ENCODE data around the gene LEUTX.
"Not testable (repeated sequence)": the region's sequence is repeated elsewhere in the genome, so short reads cannot be mapped to it uniquely, and the experiment has no call there.

LEUTX gene

DNA sequence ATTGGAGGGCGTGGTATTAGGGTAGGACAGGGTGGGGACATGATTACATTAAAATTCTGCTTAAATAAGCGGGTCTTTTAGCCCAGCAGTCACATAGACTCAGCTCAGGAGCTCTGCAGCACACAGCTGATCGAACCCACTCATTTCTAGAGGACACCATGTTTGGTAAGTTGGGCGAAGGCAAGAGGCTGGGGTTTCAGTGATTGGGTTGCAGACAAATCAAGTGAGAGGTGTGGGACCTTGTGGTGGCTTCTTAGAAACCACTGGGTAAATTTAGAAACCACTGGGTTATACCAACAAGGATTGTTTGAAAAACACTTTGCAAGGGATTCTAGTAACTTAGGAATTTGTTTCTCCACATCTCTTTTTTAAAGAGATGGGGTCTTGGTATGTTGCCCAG, at the start of gene LEUTX:
TSS of gene LEUTX (plus strand) at position 92 of the 400 bp plus-strand sequence. CDS start at position 159, 67 bp downstream.
- no peak for DNase-seq

GRCh38 chr19:39729594-39729993, 49.1 kb upstream of the LEUTX start:
- no peak for DNase-seq

DNA sequence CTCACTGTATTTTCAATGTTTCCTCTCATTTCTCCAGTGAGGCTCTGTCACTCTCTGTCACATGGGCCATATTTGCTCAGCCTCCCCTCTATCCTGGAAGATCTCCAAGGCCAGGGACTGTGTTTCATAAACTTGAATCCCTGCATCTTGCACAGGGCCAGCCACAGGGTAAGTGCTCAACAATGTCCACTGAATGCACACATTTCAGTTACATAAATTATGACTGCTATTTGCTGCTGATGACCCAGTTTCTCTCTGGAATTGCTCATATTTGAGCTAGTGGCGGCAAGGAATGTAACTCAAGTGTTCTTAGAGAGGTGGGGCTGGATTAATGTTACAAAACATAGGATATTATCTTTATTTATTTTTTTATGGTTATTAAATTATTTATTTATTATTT, 47.0 kb upstream of the LEUTX start:
- no peak for DNase-seq

DNA sequence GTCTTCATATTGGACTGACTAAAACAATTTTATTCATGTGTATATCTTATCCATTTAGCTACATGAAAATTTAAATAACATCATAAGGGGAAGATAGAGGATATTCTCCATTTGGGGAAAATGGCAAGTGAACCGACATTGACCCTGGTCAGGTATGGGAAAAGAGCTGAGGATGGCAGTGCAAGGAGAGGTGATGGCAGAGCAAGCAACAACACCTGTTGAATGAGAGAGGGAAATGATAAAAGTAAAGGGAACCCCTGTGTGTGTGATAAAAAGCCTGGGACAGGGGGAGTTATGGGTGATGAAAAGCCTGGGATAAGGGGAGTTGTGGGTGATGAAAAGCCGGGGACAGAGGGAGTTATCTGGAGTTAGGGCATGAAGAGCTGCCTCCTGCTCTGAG, 44.8 kb upstream of the LEUTX start:
- DNase-seq, result no peak

DNA sequence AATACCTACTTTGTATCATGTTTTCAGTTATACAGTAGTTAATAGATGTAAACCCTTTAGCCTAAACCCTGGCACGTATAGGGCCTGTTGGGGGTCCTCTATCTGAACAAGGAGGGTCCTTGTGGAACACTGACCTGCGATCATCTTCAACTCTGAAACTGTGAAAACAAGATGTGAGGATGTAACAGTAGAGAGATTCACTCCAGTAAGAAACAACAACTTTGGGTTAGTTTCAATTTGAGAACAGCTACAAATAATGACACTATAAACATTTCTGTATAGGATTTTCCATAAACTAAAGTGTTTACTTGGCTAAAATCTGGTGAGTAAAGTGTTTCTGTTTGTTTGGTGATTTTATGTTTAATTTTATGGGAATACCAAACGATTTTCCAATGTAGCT, 43.0 kb upstream of the LEUTX start:
- DNase-seq, result no peak

GRCh38 chr19:39736088-39736487, 42.6 kb upstream of the LEUTX start:
- no peak for DNase-seq

- DNase-seq, result no peak
These were observed 41.3 kb upstream of the LEUTX start for GRCh38 chr19:39737351-39737750.

- DNase-seq, result no peak
These were observed 40.8 kb upstream of the LEUTX start, which contains the start of gene CLC for GRCh38 chr19:39737891-39738290. TSS of gene CLC (minus strand) at chr19:39738029. CDS start at chr19:39737952, 77 bp downstream.

- no peak for DNase-seq
These were observed 39.8 kb upstream of the LEUTX start for GRCh38 chr19:39738814-39739213.

DNA sequence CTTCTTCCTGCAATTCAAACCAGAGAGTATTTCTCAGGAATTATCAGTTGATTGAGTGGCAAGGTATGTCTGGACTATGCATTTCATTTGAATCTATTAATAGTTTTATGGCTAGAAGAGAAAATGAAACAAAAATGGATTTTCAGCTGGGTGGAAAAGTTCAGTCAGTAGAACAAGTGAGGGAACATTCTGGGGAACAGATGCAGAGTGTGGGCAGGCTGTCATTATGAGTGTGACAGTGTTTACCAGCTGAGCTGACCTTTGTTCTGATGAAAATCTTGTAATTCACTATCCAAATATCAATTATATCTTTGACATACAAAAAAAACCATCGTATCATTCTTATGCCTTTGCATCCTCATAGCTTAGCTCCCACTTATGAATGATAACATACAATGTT, 38.3 kb upstream of the LEUTX start:
- DNase-seq, result no peak

GRCh38 chr19:39745643-39746042, 33.0 kb upstream of the LEUTX start:
- DNase-seq, result no peak

DNA sequence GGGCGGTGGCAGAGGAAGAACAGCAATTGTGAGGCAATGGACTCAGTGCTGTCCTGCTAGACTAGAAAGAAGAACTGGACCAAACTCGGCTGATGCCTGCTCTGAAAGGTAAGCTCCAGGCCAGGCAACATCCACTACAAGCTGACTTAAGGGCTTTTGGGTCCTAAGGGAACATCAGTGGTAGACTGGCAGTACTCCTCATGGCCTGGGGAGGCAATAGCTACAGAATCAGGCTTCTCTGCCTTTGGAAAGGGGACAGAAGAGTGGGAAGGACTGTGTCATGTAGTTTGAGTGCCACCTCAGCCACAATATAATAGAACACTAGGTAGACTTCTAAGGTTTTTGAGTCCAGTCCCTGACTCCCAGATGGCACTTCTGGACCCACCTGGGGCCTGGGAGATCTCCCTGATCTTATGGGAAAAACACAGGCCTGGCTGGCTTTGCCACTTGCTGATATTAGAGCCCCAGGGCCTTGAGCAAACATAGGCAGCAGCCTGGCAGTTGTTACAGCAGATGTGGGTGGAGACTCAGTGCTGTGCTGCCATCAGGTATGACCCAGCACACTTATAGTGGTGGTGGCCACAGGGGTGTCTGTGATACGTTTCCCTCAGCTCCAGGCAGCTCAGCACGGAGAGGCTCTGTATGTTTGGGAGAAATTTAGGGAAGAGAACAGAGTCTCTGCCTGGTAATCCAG, 31.7 kb upstream of the LEUTX start:
- DNase-seq, result no peak

GRCh38 chr19:39749981-39750380, 28.7 kb upstream of the LEUTX start:
- DNase-seq, result no peak

DNA sequence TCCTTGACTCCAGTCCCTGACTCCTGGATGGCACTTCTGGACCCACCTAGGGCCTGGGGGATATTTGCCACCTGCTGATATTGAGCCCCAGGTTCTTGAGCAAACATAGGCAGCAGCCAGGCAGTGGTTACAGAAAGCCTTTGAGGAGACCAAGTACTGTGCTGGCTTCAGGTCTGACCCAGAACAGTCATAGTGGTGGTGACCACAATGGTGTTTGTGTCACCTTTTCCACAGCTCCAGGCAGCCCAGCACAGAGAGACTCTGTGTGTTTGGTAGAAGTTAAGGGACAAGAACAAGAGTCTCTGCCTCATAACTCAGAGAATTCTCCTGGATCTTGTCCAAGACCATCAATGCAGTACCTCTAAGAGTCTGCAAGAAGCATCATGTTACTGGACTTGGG, 26.3 kb upstream of the LEUTX start:
- no peak for DNase-seq

GRCh38 chr19:39752795-39753194, 25.9 kb upstream of the LEUTX start:
- no peak for DNase-seq

GRCh38 chr19:39754544-39754943, 24.1 kb upstream of the LEUTX start:
- no peak for DNase-seq

DNA sequence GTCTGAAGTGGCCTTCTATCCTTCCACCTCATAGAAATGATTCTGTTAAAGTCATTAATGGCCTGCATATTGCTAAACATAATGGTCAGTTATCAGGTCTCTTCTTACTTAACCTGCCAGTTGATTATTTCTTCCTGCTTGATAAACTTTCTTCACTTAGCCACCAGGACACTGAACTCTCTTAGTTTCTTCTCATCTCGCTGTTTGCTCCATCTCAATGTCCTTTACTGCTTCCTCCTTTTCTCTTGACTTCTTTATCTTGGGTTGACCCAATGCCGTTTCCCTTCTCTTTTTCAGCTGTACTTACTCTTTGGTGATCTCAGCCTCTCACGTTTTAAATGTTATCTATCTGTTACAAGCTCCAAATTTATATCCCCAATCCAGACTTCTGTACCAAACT, 23.7 kb upstream of the LEUTX start:
- DNase-seq, result no peak

- no peak for DNase-seq
These were observed 19.0 kb upstream of the LEUTX start for GRCh38 chr19:39759457-39760184.

- not testable (repeated sequence) for DNase-seq
These were observed 16.8 kb upstream of the LEUTX start for GRCh38 chr19:39761851-39762250.

DNA sequence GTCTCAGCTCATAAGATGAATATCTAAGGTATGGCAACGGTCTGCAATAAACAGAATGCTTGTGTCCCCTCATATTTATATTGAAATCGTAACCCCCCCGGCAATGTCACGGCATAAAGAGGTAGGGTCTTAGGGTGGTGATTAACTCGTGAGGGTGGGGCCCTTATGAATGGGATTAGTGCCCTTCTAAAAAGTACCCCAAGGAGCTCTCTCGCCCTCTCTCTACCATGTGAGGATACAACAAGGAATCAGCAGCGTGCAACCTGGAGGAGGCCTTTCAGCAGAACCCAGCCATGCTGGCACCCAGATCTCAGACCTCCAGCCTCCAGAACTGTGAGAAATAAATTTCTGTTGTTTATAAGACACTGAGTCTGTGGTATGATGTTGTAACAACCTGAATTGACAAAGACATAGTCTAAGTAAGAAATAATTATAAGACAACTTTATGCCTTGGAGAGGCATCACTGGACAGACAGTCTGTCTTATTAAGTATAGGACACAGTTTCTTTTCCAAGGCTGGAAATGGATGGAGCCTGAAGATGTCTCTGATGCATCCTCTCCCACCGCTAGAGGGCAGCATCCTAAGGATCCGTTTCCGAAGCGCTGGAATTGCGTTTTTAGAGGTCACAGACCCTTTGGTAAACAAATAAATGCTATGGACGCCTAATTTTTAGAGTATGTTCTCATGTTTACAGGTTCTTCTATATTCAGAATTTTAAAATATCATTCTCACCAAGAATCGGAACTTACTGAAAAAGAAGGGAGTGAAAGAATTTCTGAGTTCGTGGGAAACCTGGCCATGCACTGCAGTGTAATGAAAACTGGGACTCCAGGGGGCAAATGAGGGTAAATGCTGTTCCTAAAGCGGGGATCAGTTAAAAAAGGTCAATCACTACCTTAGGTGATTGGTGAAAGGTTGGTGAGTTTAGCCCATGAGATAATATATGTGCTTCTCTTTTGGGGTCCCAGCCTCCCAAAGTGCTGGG, 13.3 kb upstream of the LEUTX start:
- DNase-seq, result peak; percentile 0

DNA sequence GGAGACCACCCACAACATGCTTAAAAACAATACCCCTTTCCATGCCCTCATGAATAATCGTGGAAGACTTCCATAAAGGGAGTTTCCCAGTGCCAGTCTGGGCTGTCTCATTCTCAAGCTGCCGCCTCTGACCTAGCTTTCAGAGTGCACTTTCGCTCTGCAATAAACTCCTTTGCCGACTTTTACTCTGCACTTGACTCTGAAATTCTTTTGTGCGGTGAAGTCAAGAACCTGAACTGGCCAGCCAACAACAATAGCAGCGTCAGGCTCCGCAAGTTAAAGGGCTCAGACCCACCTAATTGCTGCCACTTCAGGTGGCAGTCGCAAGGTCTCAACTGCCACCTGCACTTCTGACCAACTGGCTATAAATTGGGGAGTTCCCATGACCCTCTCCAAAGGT, 10.3 kb upstream of the LEUTX start:
- DNase-seq, result peak; percentile 6

DNA sequence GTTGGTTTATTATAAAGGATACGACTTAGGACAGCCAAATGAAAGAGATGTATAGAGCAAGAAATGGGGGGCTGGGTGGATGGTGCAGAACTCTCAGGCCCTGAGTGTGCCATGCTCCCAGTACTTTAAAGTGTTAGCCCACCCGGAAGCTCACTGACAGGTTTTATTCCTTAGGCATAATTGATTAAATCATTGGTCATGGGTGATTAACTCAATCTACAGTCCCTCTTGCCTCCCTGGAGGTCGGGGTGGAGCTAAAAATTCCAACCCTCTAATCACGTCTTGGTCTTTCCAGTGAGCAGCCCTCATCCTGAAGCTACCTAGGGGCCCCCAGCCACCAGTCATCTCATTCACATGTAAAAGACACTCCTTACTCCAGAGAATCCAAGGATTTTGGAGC, 9.9 kb upstream of the LEUTX start:
- DNase-seq, result no peak

GRCh38 chr19:39780894-39781293, 2.2 kb downstream of the LEUTX start:
- no peak for DNase-seq
